ENCODE results near the gene ZNF763.
"Not testable (repeated sequence)": the region's sequence is repeated elsewhere in the genome, so short reads cannot be mapped to it uniquely, and the experiment has no call there.

The ZNF763 gene

DNA sequence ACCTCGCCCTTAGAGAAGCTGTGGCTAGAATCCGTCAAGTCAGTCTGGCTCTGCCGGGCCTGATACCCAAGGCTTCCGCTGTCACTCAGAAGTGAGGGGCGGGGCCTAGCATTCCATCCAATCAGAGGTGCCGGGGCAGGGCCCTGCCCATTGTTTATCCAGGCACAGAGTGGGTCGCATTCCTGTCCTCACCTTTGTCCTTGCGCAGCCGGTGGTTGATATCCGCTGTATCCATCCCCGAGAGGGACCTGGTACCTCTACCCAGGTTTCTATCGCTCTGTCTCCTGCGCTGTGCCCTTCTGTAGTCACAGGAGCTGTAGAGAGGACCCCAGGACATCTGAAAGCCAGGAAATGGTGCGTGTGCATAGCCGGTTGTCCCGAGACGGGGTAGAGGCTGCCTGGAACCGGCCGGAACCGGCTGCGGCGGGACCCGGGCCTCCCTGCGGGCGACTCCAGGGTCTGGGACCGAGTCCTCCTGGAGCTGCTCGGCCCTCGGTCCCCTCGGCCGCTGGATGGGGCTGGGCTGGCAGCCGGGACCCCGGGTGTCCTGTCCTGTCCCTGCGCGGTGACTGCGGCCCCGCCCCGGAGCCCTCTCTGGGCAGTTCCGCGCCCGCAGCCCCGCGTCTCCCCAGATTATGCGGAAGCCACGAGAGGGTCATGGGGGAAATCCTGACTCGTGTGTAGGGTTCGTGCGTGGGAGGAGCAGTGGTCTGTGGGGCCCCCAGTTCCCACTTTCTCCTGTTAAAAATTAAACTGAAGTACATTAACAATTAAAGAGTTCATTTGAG lies at the start of gene ZNF763:
TSS of gene ZNF763 (plus strand) at position 183 of the 788 bp plus-strand sequence. CDS start at position 352, 169 bp downstream.
- Mint-ChIP-seq H3K4me3 (peak within 1 kb of the TSS; percentile 92 to 96 (median 95)), H3K36me3 (ENCODE audit: low read depth) (peaks cover 38% of the 10 kb centered on the region), H3K27ac (peak within 1 kb of the TSS; percentile 60 to 93 (median 92)), H3K4me1 (peaks cover 24% of the 10 kb centered on the region), H3K9me3 (peaks cover 11% of the 10 kb centered on the region), H3K27me3 (ENCODE audit: low read depth) (no peaks in the 10 kb centered on the region)
- TF ChIP-seq, protein P1, sequence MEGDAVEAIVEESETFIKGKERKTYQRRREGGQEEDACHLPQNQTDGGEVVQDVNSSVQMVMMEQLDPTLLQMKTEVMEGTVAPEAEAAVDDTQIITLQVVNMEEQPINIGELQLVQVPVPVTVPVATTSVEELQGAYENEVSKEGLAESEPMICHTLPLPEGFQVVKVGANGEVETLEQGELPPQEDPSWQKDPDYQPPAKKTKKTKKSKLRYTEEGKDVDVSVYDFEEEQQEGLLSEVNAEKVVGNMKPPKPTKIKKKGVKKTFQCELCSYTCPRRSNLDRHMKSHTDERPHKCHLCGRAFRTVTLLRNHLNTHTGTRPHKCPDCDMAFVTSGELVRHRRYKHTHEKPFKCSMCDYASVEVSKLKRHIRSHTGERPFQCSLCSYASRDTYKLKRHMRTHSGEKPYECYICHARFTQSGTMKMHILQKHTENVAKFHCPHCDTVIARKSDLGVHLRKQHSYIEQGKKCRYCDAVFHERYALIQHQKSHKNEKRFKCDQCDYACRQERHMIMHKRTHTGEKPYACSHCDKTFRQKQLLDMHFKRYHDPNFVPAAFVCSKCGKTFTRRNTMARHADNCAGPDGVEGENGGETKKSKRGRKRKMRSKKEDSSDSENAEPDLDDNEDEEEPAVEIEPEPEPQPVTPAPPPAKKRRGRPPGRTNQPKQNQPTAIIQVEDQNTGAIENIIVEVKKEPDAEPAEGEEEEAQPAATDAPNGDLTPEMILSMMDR (IDR thresholded peaks at IDR 0.05; ENCODE audit: unreplicated experiment in 3 of 3) = no peak

DNA sequence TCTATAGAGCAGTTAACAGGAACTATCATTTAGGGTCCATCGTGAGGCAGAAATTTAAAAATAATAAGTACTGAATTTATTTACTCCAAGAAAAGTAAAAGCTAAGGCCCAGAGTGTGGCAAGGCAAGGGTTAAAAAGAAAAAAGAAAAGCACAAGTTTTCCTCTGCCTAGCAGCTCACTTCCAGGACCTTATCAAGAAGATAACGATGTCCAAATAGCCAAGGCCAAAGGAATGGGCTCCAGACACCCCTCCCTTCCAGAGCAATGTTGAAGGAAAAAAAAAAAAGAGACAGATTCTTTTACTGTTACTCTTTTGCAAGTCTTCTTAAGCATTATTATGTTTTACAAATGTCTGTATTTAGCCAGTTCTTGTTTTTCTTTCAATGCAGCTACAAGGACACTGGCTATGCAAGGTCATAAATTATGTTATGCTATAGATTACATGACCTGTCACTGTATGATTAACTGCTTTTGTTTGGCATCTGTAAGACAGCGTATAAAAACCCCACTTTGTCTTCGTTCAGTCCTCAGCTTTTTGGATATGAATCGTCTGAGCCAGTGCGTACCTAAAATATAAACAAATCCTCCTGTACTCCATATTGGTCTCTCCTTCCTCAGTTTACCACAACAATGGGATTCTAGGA lies 42.9 kb upstream of the ZNF763 start:
- TF ChIP-seq, protein P1 (IDR thresholded peaks at IDR 0.05; ENCODE audit: unreplicated experiment in 3 of 3) = no peak
- peaks cover 23% of the 10 kb centered on the region for H3K4me1 Mint-ChIP-seq
- no peaks in the 10 kb centered on the region for H3K27me3 Mint-ChIP-seq (ENCODE audit: low read depth)
- H3K9me3 Mint-ChIP-seq = peaks cover 29% of the 10 kb centered on the region
- peak overlapping the region in 2 of 3 experiments; percentile 27 to 66 for H3K27ac Mint-ChIP-seq
- H3K4me3 Mint-ChIP-seq = no peak overlapping the region
- H3K36me3 Mint-ChIP-seq (ENCODE audit: low read depth) = peaks cover 34% of the 10 kb centered on the region

DNA sequence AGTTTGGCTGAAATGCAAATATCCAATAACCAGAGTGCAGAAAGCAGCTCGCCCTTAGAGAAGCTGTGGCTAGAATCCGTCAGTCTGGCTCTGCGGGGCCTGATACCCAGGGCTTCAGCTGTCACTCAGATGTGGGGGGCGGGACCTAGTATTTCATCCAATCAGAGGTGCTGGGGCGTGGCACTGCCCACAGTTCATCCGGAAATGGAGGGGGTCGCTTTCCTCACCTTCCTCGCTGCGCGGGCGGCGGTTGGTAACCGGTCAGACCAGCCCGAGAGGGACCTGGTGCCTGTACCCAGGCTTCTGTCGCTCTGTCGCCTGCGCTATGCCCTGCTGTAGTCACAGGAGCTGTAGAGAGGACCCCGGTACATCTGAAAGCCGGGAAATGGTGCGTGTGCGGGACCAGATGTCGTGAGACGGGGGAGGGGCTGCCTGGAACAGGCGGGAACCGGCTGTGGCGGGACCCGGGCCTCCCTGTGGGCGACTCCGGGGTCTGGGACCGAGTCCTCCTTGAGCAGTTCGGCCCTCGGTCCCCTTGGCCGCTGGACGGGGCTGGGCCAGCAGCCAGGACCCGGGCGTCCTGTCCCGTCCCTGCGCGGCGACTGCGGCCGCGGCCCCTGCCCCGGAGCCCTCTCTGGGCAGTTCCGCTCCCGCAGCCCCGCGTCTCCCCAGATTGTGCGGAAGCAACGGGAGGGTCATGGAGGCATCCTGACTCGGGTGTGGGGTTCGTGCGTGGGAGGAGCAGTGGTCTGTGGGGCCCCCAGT lies 39.8 kb upstream of the ZNF763 start, which contains the start of gene ZNF700:
TSS of gene ZNF700 (plus strand) at position 222 of the 765 bp plus-strand sequence. CDS start at position 326, 104 bp downstream.
- H3K27ac Mint-ChIP-seq = peak within 1 kb of the TSS; percentile 91 to 99 (median 95)
- peaks cover 38% of the 10 kb centered on the region for H3K9me3 Mint-ChIP-seq
- H3K36me3 Mint-ChIP-seq (ENCODE audit: low read depth) = peaks cover 48% of the 10 kb centered on the region
- peaks cover 23% of the 10 kb centered on the region for H3K4me1 Mint-ChIP-seq
- H3K4me3 Mint-ChIP-seq = peak within 1 kb of the TSS; percentile 99
- TF ChIP-seq, protein P1 (IDR thresholded peaks at IDR 0.05; ENCODE audit: unreplicated experiment in 3 of 3) = no peak
- no peaks in the 10 kb centered on the region for H3K27me3 Mint-ChIP-seq (ENCODE audit: low read depth)

DNA sequence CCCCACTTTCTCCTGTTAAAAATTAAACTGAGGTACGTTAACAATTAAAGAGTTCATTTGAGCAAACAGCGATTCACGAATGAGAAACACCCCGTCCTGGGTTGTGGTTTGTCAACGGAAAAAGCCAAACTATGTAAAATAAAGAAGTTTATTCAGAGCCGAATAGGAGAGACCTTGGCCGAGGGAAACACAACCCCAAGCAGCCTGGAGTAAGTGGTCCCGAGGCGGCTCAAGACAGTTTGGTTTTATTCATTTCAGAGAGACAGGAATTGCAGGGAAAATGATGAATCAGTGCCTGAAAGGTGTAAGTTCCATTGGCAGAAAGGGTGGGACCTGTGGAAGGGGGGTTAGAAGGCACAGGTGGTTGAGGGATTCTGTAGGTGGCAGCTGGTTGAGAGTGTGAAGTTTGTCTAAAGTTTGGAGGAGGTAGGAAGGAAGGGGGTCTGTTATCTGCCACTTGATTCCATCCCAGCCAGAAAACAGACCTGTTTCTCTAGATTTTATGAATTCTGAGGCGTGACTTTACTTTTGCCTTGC lies 39.1 kb upstream of the ZNF763 start:
- H3K27ac Mint-ChIP-seq = peak overlapping the region; percentile 65 to 95 (median 91)

DNA sequence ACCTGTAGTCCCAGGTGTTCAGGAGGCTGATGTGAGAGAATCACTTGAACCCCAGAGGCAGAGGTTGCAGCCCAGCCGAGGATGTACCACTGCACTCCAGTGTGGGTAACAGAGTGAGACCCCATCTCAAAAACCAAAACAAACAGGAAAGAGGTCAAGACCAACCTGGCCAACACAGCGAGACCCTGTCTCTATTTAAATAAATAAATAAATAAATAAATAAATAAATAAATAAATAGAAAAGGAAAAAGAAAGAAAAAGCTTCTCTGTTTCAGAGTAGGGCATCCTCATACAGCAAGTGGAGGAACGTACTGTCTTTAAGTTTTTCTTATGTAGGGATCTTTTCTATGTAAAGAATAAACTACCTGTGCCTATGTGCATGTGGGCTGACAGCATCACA lies 37.6 kb upstream of the ZNF763 start:
- H3K36me3 Mint-ChIP-seq (ENCODE audit: low read depth) = peaks cover 70% of the 10 kb centered on the region
- no peaks in the 10 kb centered on the region for H3K27me3 Mint-ChIP-seq (ENCODE audit: low read depth)
- H3K27ac Mint-ChIP-seq = no peak overlapping the region
- peaks cover 53% of the 10 kb centered on the region for H3K9me3 Mint-ChIP-seq
- TF ChIP-seq, protein P1 (IDR thresholded peaks at IDR 0.05; ENCODE audit: unreplicated experiment in 3 of 3) = no peak
- peak overlapping the region in 1 of 3 experiments; percentile 63 for H3K4me3 Mint-ChIP-seq
- H3K4me1 Mint-ChIP-seq = peaks cover 23% of the 10 kb centered on the region

More for the DNA sequence above, 39.1 kb upstream of the ZNF763 start:
- H3K4me1 Mint-ChIP-seq = peaks cover 23% of the 10 kb centered on the region
- H3K9me3 Mint-ChIP-seq = peaks cover 42% of the 10 kb centered on the region
- H3K4me3 Mint-ChIP-seq = peak overlapping the region; percentile 82 to 99 (median 89)
- peaks cover 54% of the 10 kb centered on the region for H3K36me3 Mint-ChIP-seq (ENCODE audit: low read depth)
- H3K27me3 Mint-ChIP-seq (ENCODE audit: low read depth) = not testable (repeated sequence)
